Mammary epithelial cell (primary cell): ENCODE results near the gene CADM2.

Experiments
- EZH2 ChIP-seq: IDR thresholded peaks from 2 replicates; pipeline ENCODE4 v1.6.1; 2012; ENCODE audit warnings: low read length, inconsistent platforms, borderline replicate concordance
- TF ChIP-seq, protein P1 (sequence below), 2 donors: IDR thresholded peaks in 1 of 2; conservative IDR thresholded peaks in 1 of 2; 2 replicates each; pipeline ENCODE4 v1.5.1; 2011 to 2012; ENCODE audit warnings: inconsistent platforms in 2 of 2, low read length in 2 of 2, mild to moderate bottlenecking in 2 of 2, control low read depth in 1 of 2, low read depth in 1 of 2; ENCODE audit not compliant: insufficient read depth in 1 of 2; ENCODE audit errors: extremely low read depth in 1 of 2

DNA sequence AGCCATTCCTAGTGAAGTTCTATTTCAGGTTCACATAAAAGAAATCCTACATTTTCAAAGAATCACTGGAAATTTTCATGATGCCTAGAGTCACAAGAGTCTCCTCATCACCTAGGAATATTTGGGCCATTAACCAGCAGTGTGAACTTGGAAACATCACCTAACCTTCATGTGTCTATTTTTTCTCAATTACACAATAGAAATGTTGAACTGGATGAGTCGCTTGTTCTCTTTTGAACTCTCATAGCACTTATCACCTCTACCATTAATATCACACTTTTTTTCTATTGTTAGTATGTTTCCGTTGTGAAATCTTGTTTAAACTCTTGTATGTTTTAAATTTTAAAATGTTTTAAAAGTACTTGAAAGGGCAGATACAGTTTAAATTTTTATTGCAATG lies 371.3 kb downstream of the CADM2 start:
- TF ChIP-seq, protein P1, sequence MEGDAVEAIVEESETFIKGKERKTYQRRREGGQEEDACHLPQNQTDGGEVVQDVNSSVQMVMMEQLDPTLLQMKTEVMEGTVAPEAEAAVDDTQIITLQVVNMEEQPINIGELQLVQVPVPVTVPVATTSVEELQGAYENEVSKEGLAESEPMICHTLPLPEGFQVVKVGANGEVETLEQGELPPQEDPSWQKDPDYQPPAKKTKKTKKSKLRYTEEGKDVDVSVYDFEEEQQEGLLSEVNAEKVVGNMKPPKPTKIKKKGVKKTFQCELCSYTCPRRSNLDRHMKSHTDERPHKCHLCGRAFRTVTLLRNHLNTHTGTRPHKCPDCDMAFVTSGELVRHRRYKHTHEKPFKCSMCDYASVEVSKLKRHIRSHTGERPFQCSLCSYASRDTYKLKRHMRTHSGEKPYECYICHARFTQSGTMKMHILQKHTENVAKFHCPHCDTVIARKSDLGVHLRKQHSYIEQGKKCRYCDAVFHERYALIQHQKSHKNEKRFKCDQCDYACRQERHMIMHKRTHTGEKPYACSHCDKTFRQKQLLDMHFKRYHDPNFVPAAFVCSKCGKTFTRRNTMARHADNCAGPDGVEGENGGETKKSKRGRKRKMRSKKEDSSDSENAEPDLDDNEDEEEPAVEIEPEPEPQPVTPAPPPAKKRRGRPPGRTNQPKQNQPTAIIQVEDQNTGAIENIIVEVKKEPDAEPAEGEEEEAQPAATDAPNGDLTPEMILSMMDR (conservative IDR thresholded peaks at IDR 0.05 in 1 of 2, IDR thresholded peaks at IDR 0.05 in 1 of 2; ENCODE audit: extremely low read depth in 1 of 2, insufficient read depth in 1 of 2, low read depth in 1 of 2, low read length in 2 of 2) = no peak
- TF ChIP-seq EZH2 = no peak
